ENCODE results near the gene UPP2. TPM values are rescaled to one million over a fixed set of nuclear protein-coding genes. Genes with fewer than 3 reads are reported as not detected.

The UPP2 gene
- total RNA-seq, 1 experiment from 2014 or later, result not detected

- DNase-seq (ENCODE audit: low spot score), result no peak
- no TSS peak for BruUV-seq (replicated peaks)
- Histone ChIP-seq H3K27me3 (replicated peaks; ENCODE audit: insufficient read depth, low read depth, low read length, poor library complexity) (no peaks in the 10 kb centered on the region), H3K9me3 (ENCODE audit: low read depth, low read length, poor library complexity, severe bottlenecking) (no peaks in the 10 kb centered on the region), H3K27ac (ENCODE audit: low read depth, low read length, poor library complexity, severe bottlenecking) (no peak overlapping the region), H3K4me3 (ENCODE audit: low read depth, low read length, poor library complexity, severe bottlenecking) (no peak overlapping the region), H3K36me3 (ENCODE audit: insufficient read depth, low read length, poor library complexity, severe bottlenecking) (no peaks in the 10 kb centered on the region), H3K4me1 (ENCODE audit: insufficient read depth, low read length, poor library complexity, severe bottlenecking) (no peaks in the 10 kb centered on the region)
- ChIA-PET POLR2A (ENCODE audit: low non-redundant PET) (no interaction called here), CTCF (no interaction called here)
- TF ChIP-seq CTCF (conservative IDR thresholded peaks at IDR 0.05; ENCODE audit: low read depth, low read length) (no peak), EZH2 (IDR thresholded peaks at IDR 0.05; ENCODE audit: borderline replicate concordance, low read depth, low read length, poor library complexity, severe bottlenecking) (no peak)
- intact Hi-C loops (cut with micrococcal nuclease; ENCODE audit: unreplicated experiment), result no loop called here
These were observed 27.4 kb downstream of the UPP2 start for GRCh38 chr2:158129037-158129436.

- H3K27me3 ChIP-seq (replicated peaks; ENCODE audit: insufficient read depth, low read depth, low read length, poor library complexity), result no peaks in the 10 kb centered on the region
- no peak overlapping the region for H3K27ac ChIP-seq (ENCODE audit: low read depth, low read length, poor library complexity, severe bottlenecking)
- DNase-seq (ENCODE audit: low spot score), result no peak
- ChIA-PET CTCF (no interaction called here), POLR2A (ENCODE audit: low non-redundant PET) (no interaction called here)
- H3K4me1 ChIP-seq (ENCODE audit: insufficient read depth, low read length, poor library complexity, severe bottlenecking), result no peaks in the 10 kb centered on the region
- no peaks in the 10 kb centered on the region for H3K36me3 ChIP-seq (ENCODE audit: insufficient read depth, low read length, poor library complexity, severe bottlenecking)
- intact Hi-C loops (cut with micrococcal nuclease; ENCODE audit: unreplicated experiment), result no loop called here
- TF ChIP-seq CTCF (conservative IDR thresholded peaks at IDR 0.05; ENCODE audit: low read depth, low read length) (no peak), EZH2 (IDR thresholded peaks at IDR 0.05; ENCODE audit: borderline replicate concordance, low read depth, low read length, poor library complexity, severe bottlenecking) (no peak)
- H3K9me3 ChIP-seq (ENCODE audit: low read depth, low read length, poor library complexity, severe bottlenecking), result no peaks in the 10 kb centered on the region
- no peak overlapping the region for H3K4me3 ChIP-seq (ENCODE audit: low read depth, low read length, poor library complexity, severe bottlenecking)
- BruUV-seq (replicated peaks), result no TSS peak
These were observed 29.3 kb downstream of the UPP2 start for GRCh38 chr2:158130832-158131473.

GRCh38 chr2:158131483-158131912 is 29.8 kb downstream of the UPP2 start:
- no peaks in the 10 kb centered on the region for H3K4me1 ChIP-seq (ENCODE audit: insufficient read depth, low read length, poor library complexity, severe bottlenecking)
- no TSS peak for BruUV-seq (replicated peaks)
- no peak for DNase-seq (ENCODE audit: low spot score)
- intact Hi-C loops (cut with micrococcal nuclease; ENCODE audit: unreplicated experiment), result no loop called here
- H3K36me3 ChIP-seq (ENCODE audit: insufficient read depth, low read length, poor library complexity, severe bottlenecking), result no peaks in the 10 kb centered on the region
- H3K9me3 ChIP-seq (ENCODE audit: low read depth, low read length, poor library complexity, severe bottlenecking), result no peaks in the 10 kb centered on the region
- H3K27ac ChIP-seq (ENCODE audit: low read depth, low read length, poor library complexity, severe bottlenecking), result no peak overlapping the region
- TF ChIP-seq EZH2 (IDR thresholded peaks at IDR 0.05; ENCODE audit: borderline replicate concordance, low read depth, low read length, poor library complexity, severe bottlenecking) (no peak), CTCF (conservative IDR thresholded peaks at IDR 0.05; ENCODE audit: low read depth, low read length) (no peak)
- H3K4me3 ChIP-seq (ENCODE audit: low read depth, low read length, poor library complexity, severe bottlenecking), result no peak overlapping the region
- POLR2A ChIA-PET (ENCODE audit: low non-redundant PET), result no interaction called here
- CTCF ChIA-PET, result no interaction called here
- no peaks in the 10 kb centered on the region for H3K27me3 ChIP-seq (replicated peaks; ENCODE audit: insufficient read depth, low read depth, low read length, poor library complexity)

Measured in A673 (cell line).